PFSK-1 (cell line): ENCODE results near the gene MMP28.

Source experiments
- FOXP2 ChIP-seq: optimal IDR thresholded peaks from 2 replicates; pipeline ENCODE3; 2011; ENCODE audit warnings: borderline replicate concordance, control low read depth, inconsistent platforms; ENCODE audit not compliant: insufficient read depth; ENCODE audit errors: extremely low read length, extremely low read depth
- POLR2AphosphoS5 ChIP-seq: IDR thresholded peaks from 2 replicates; pipeline ENCODE4 v1.6.1; 2012; ENCODE audit warnings: low read depth, mild to moderate bottlenecking, control low read depth, low read length, moderate library complexity
- REST ChIP-seq, 2 experiments: IDR thresholded peaks; 2 replicates each; pipeline versions ENCODE4 v1.6.1 to v1.8.0; 2011 to 2012; ENCODE audit warnings: low read depth in 2 of 2, low read length in 2 of 2, control low read depth in 1 of 2, inconsistent platforms in 1 of 2, mild to moderate bottlenecking in 1 of 2, moderate library complexity in 1 of 2; ENCODE audit not compliant: insufficient read depth in 1 of 2
- SIN3A ChIP-seq: IDR thresholded peaks from 2 replicates; pipeline ENCODE4 v1.6.1; 2012; ENCODE audit warnings: mild to moderate bottlenecking, low read length, moderate library complexity, borderline replicate concordance; ENCODE audit not compliant: insufficient read depth
- TAF1 ChIP-seq: IDR thresholded peaks from 2 replicates; pipeline ENCODE4 v1.6.1; 2012; ENCODE audit warnings: low read length, control low read depth, borderline replicate concordance; ENCODE audit not compliant: insufficient read depth

MMP28 gene

GRCh38 chr17:35757243-35757642 is 38.2 kb downstream of the MMP28 start:
- no peak for TF ChIP-seq POLR2AphosphoS5
- no peak for TF ChIP-seq REST (IDR thresholded peaks at IDR 0.05; ENCODE audit: insufficient read depth in 1 of 2, low read depth in 2 of 2, low read length in 2 of 2)
- no peak for TF ChIP-seq TAF1
- no peak for TF ChIP-seq FOXP2
- no peak for TF ChIP-seq SIN3A

- no peak for TF ChIP-seq REST (IDR thresholded peaks at IDR 0.05; ENCODE audit: insufficient read depth in 1 of 2, low read depth in 2 of 2, low read length in 2 of 2)
- no peak for TF ChIP-seq POLR2AphosphoS5
- no peak for TF ChIP-seq FOXP2
- TF ChIP-seq SIN3A = no peak
- no peak for TF ChIP-seq TAF1
Measured at GRCh38 chr17:35752945-35753764, 42.3 kb downstream of the MMP28 start, which contains the start of gene GAS2L2. Gene GAS2L2 (minus strand): TSS chr17:35753239. CDS start chr17:35752850, 389 bp downstream.

GRCh38 chr17:35752471-35752870 is 43.0 kb downstream of the MMP28 start:
- no peak for TF ChIP-seq FOXP2
- TF ChIP-seq TAF1 = no peak
- no peak for TF ChIP-seq REST (IDR thresholded peaks at IDR 0.05; ENCODE audit: insufficient read depth in 1 of 2, low read depth in 2 of 2, low read length in 2 of 2)

- TF ChIP-seq TAF1 (no peak), REST (IDR thresholded peaks at IDR 0.05; ENCODE audit: insufficient read depth in 1 of 2, low read depth in 2 of 2, low read length in 2 of 2) (no peak), POLR2AphosphoS5 (no peak), FOXP2 (no peak), SIN3A (no peak)
Measured at GRCh38 chr17:35750526-35751395, 44.7 kb downstream of the MMP28 start.
